Activated CD4-positive, alpha-beta memory T cell treated with anti-CD3 and anti-CD28 coated beads for 36 hours (primary cell): Measurements from ENCODE around the gene EHBP1. TPM values are rescaled to one million over a fixed set of nuclear protein-coding genes. Genes with fewer than 3 reads are reported as not detected.
A peak's percentile ranks its signal among the peaks of the same experiment; 100 is the strongest.
"Not testable (repeated sequence)": the region's sequence is repeated elsewhere in the genome, so short reads cannot be mapped to it uniquely, and the experiment has no call there.

Experiments
- CTCF ChIA-PET: fragments of 350-600 bp; sonication (Branson Sonifier 250); formaldehyde crosslinking; loops from one replicate; lab custom pipeline; 2021; ENCODE audit warnings: antibody characterized with exemption, inconsistent platforms; lab: Charles Lee
- POLR2A ChIA-PET: fragments of 350-600 bp; sonication (Branson Sonifier 250); formaldehyde crosslinking; loops from one replicate; lab custom pipeline; 2021; ENCODE audit warnings: antibody characterized with exemption; lab: Charles Lee
- DNase-seq: peaks from one replicate; pipeline ENCODE4 v3.0.0-alpha.2; 2020
- H3K27ac Mint-ChIP-seq: one replicate; pipeline ENCODE4 v1.8.0; 2021; ENCODE audit warnings: mixed read lengths
- H3K27me3 Mint-ChIP-seq: one replicate; pipeline ENCODE4 v1.8.0; 2021; ENCODE audit warnings: mixed read lengths
- H3K36me3 Mint-ChIP-seq: one replicate; pipeline ENCODE4 v1.8.0; 2021; ENCODE audit warnings: mixed read lengths
- H3K4me1 Mint-ChIP-seq: one replicate; pipeline ENCODE4 v1.8.0; 2021; ENCODE audit warnings: low read depth, mixed read lengths
- H3K4me3 Mint-ChIP-seq: one replicate; pipeline ENCODE4 v1.8.0; 2021; ENCODE audit warnings: mild to moderate bottlenecking, mixed read lengths
- H3K9me3 Mint-ChIP-seq: one replicate; pipeline ENCODE4 v1.8.0; 2021; ENCODE audit warnings: mixed read lengths
- intact Hi-C: fragments of 100-400 bp; cut with micrococcal nuclease; formaldehyde crosslinking; loops from one replicate; pipeline ENCODE4 v1.15.1; 2023
- total RNA-seq, 2 experiments: library from RNA; stranded (reverse); gene quantifications; one replicate each; pipeline ENCODE4 v1.2.3, GENCODE V29; 2021

Gene EHBP1
- total RNA-seq, 2 experiments from 2014 or later, result 23.5 to 23.6 TPM

DNA sequence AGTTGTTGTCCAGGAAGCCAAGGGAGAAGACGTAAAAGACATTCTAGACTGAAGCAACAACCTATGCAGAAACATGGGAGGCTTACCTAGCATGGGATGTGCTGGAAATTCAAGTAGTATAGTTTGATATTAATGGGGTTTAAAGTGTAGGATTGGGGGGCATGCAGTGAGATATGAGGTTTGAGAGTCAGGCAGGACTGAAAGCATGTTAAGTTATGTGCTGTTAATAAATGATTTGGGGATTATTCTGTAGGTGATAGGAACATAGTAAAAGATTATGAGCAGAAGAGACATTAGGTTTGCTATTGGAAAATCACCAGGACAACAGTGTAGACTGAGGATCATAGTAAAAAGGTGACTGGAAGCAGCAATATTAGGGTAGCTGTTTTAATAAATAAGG is 3.2 kb downstream of the EHBP1 start:
- H3K27ac Mint-ChIP-seq, result no peak overlapping the region
- intact Hi-C loops, result loop anchor here (5.0 to 10.0 kb wide), 7 partner anchors 201 to 1236 kb away; partner anchors contain the start of genes OTX1, TMEM17, UGP2 and USP34
- ChIA-PET POLR2A (no interaction called here), CTCF (no interaction called here)
- no peak for DNase-seq
- H3K27me3 Mint-ChIP-seq, result no peaks in the 10 kb centered on the region
- H3K4me1 Mint-ChIP-seq, result peaks cover 28% of the 10 kb centered on the region
- no peaks in the 10 kb centered on the region for H3K9me3 Mint-ChIP-seq
- H3K4me3 Mint-ChIP-seq, result no peak overlapping the region
- H3K36me3 Mint-ChIP-seq, result peaks cover 9% of the 10 kb centered on the region

DNA sequence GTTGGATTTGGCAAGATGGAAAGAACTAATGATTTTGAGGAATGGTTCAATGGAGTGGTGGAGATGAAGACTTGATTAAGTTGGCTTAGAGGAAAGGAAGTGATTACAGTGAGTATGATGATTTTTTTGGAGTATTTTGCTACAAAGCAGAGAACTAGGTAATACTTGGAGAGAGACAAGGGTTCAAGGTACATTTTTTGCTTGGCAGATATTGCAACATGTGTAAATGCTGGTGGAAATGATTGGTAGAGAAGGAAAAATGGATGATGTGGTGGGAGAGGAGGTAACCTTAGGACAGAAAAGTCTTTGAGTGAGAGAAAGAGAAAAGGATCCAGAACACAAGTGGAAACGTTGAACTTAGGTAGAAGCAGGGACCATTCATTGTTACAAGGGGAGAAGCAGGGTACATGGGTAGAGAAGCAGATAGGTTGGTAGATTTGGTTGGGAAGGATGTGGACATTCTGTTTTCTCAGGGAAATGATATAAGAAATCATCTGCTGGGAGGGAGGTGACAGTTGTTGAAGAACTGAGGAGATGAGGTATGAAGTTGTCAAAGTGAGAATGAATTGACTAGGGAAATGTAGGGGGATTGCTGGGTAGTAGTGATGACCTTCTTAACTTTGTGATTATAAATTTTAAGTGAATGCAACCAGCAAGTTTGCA is 6.5 kb downstream of the EHBP1 start:
- intact Hi-C loops, result no loop called here
- POLR2A ChIA-PET, result no interaction called here
- H3K27ac Mint-ChIP-seq, result no peak overlapping the region
- CTCF ChIA-PET, result no interaction called here
- no peak for DNase-seq
- peaks cover 14% of the 10 kb centered on the region for H3K4me1 Mint-ChIP-seq
- H3K4me3 Mint-ChIP-seq, result no peak overlapping the region
- H3K36me3 Mint-ChIP-seq, result peaks cover 10% of the 10 kb centered on the region
- H3K9me3 Mint-ChIP-seq, result no peaks in the 10 kb centered on the region
- H3K27me3 Mint-ChIP-seq, result no peaks in the 10 kb centered on the region

DNA sequence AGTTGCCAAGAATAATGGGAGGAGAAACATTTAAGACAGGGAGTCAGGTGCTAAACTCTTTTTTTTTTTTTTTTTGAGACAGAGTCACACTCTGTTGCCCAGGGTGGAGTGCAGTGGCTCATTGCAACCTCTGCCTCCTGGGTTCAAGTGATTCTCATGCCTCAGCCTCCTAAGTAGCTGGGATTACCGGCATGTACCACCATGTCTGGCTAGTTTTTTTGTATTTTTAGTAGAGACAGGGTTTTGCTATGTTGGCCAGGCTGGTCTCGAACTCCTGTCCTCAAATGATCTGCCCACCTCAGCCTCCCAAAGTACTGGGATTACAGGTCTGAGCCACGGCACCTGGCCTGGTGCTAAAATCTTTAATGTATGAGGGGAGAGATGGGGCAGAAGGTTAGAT is 7.7 kb downstream of the EHBP1 start:
- peaks cover 10% of the 10 kb centered on the region for H3K36me3 Mint-ChIP-seq
- H3K27ac Mint-ChIP-seq, CTCF ChIA-PET, H3K4me1 Mint-ChIP-seq, H3K9me3 Mint-ChIP-seq, DNase-seq, H3K4me3 Mint-ChIP-seq, H3K27me3 Mint-ChIP-seq, POLR2A ChIA-PET, intact Hi-C loops: not testable (repeated sequence)

DNA sequence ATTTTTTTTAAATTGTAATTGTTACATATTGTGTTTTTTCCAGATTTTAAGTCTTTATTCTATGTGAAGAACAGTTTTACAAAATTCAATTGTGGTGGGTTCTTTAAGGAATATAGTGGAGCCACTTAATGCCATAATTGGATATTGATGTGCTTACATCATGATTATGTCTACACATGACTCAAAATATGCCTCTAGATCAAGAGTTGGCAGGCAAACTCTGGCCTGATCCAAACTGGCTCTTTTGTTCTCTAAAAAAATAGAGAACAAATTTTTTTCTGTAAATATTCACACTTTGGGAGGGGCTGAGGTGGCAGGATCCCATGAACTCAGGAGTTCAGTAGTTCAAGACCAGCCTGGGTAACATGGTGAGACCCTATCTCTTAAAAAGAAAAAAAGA is 8.3 kb downstream of the EHBP1 start:
- CTCF ChIA-PET, result no interaction called here
- intact Hi-C loops, result no loop called here
- Mint-ChIP-seq H3K27me3 (no peaks in the 10 kb centered on the region), H3K36me3 (peaks cover 5% of the 10 kb centered on the region), H3K4me3 (no peak overlapping the region), H3K9me3 (no peaks in the 10 kb centered on the region), H3K4me1 (peaks cover 4% of the 10 kb centered on the region), H3K27ac (no peak overlapping the region)
- POLR2A ChIA-PET, result no interaction called here
- no peak for DNase-seq

DNA sequence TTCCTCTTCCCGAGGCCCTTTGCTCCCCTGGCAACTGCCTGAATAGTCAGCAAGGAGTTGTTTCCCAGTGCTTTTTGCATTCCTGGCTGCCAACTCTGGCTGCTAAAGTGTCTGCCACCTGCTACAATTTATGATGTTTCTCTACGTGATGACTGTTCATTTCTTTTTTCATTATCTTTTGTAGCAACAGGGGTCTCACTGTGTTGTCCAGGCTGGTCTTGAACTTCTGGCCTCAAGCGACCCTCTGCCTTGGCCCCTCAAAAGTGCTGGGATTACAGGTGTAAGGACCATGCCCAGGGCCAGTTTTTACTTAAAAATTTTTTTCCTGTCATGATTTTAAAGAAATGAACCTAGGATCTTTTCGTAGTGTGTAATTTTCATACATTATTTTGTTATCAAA is 11.3 kb downstream of the EHBP1 start:
- Mint-ChIP-seq H3K4me3 (no peak overlapping the region), H3K4me1 (peaks cover 12% of the 10 kb centered on the region), H3K27me3 (no peaks in the 10 kb centered on the region), H3K36me3 (peaks cover 6% of the 10 kb centered on the region), H3K27ac (no peak overlapping the region), H3K9me3 (no peaks in the 10 kb centered on the region)
- DNase-seq, result no peak
- intact Hi-C loops, result no loop called here
- ChIA-PET CTCF (no interaction called here), POLR2A (no interaction called here)

DNA sequence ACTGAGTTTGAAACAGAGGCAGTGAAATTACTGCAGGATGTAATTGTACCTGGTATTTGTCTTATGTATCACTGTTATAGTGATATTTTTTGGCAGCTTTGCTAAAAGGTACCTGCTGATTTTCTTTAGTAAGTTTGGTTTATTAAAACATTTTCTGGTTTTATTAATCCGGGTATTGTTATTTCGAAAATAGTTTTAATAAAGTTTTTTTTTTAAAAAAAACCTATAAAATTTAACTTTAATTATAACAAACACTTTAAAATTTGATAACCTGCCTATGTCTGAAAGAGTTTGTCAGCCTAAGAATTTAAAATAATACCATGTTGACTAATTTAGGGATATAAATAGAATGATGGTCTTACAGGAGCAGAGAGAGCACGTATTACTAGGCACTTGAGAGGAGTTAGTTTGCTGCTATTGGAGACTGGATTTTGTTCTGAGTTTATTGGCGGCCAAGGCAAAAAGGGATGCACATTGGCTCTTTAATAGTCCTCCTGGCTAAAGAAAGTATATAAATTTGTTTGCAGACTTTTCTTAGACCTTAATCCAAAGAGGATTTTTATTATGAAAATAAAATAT is 12.1 kb downstream of the EHBP1 start:
- Mint-ChIP-seq H3K9me3 (peaks cover 3% of the 10 kb centered on the region), H3K27ac (no peak overlapping the region), H3K4me1 (peaks cover 12% of the 10 kb centered on the region), H3K36me3 (peaks cover 8% of the 10 kb centered on the region), H3K27me3 (no peaks in the 10 kb centered on the region), H3K4me3 (no peak overlapping the region)
- ChIA-PET CTCF (no interaction called here), POLR2A (no interaction called here)
- intact Hi-C loops, result no loop called here
- DNase-seq, result no peak

DNA sequence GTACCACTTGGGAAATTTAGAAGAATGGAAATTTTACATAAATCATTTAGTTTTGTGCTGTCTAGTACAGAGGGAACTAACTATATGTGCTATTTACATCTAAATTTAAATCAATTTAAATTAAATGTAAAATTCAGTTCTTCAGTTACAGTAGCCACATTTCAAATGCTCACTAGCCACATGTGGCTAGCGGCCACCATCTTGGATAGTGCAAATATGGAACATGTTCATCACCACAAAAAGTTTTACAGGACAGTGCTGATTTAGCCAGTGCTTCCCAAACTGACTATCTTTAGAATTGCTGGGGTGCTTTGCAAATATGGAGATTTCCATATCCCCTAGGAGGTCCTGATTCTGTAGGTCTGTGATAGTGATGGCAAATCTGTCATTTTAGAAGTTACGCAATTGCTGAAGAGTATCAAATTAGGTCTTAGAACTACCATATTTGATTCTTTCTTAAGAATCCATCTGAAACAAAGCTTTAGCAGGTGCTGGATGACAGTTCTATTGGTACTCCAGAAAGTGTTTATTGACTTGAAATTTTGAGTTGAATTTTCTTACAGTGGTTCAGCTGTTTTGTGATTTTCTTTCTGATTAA is 12.8 kb downstream of the EHBP1 start:
- Mint-ChIP-seq H3K27ac (no peak overlapping the region), H3K9me3 (peaks cover 10% of the 10 kb centered on the region), H3K27me3 (no peaks in the 10 kb centered on the region), H3K36me3 (peaks cover 14% of the 10 kb centered on the region), H3K4me3 (no peak overlapping the region), H3K4me1 (peaks cover 12% of the 10 kb centered on the region)
- no peak for DNase-seq
- ChIA-PET CTCF (no interaction called here), POLR2A (no interaction called here)
- intact Hi-C loops, result no loop called here

DNA sequence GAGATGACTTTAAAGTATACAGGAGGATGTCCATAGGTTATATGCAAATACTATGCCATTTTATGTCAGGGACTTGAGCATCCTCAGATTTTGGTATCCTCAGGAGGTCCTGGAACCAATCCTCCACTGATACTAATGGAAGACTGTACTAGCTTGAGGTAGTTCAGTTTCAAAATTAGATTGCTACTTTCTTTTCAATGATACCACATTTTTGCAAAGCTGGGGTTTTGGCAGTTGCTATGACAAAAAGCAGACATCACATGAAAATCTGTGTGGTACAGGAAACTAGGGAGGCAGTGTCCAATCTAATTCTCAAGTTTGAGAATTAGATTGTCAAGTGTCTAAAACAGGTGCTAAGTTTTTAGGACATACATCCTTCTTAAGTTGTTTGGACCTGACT is 14.2 kb downstream of the EHBP1 start:
- H3K4me1 Mint-ChIP-seq, result peaks cover 12% of the 10 kb centered on the region
- no peaks in the 10 kb centered on the region for H3K27me3 Mint-ChIP-seq
- peaks cover 12% of the 10 kb centered on the region for H3K9me3 Mint-ChIP-seq
- ChIA-PET POLR2A (no interaction called here), CTCF (no interaction called here)
- H3K4me3 Mint-ChIP-seq, result no peak overlapping the region
- H3K36me3 Mint-ChIP-seq, result peaks cover 16% of the 10 kb centered on the region
- no peak for DNase-seq
- intact Hi-C loops, result no loop called here
- no peak overlapping the region for H3K27ac Mint-ChIP-seq

DNA sequence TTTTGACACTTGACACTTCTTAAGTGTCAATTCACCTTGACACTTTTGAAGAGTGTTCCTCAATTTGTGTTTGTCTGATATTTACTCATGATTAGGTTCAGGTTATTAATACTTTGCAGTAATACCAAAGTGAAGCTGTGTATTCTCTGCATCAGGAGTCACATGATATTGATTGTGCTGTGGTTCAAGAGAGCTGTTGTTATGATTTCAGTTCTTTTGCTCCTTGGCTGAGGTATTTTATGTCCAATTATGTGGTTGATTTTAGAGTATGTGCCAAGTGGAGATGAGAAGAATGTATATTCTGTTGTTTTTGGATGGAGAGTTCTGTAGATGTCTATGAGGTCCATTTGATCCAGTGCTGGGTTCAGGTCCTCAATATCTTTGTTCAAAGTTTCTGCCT is 17.2 kb downstream of the EHBP1 start:
- no peak overlapping the region for H3K4me3 Mint-ChIP-seq
- CTCF ChIA-PET, result no interaction called here

DNA sequence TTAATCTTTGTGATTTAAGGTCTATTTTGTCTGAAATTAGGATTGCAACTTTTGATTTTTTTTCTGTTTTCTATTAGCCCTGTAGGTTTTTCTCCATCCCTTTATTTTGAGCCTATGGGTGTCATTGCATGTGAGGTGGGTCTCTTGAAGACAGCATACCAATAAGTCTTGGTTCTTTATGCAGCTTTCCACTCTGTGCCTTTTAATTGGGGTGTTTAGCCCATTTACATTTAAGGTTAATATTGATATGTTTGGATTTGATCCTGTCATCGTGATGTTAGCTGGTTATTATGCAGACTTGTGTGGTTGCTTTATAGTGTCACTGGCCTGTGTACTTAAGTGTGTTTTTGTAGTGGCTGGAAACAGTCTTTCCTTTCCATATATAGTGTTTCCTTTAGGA is 17.7 kb downstream of the EHBP1 start:
- CTCF ChIA-PET, result interaction anchor here (1.1 kb wide), 1 partner anchor 18 kb away, joined by 3 read pairs; the partner anchor contains the start of gene EHBP1
- Mint-ChIP-seq H3K36me3 (peaks cover 14% of the 10 kb centered on the region), H3K9me3 (peaks cover 12% of the 10 kb centered on the region), H3K27ac (no peak overlapping the region), H3K4me1 (peaks cover 14% of the 10 kb centered on the region), H3K27me3 (no peaks in the 10 kb centered on the region), H3K4me3 (no peak overlapping the region)
- no peak for DNase-seq
- intact Hi-C loops, result no loop called here
- POLR2A ChIA-PET, result no interaction called here

More for the DNA sequence above, 17.2 kb downstream of the EHBP1 start:
- peaks cover 12% of the 10 kb centered on the region for H3K9me3 Mint-ChIP-seq
- no peak overlapping the region for H3K27ac Mint-ChIP-seq
- H3K27me3 Mint-ChIP-seq, result no peaks in the 10 kb centered on the region
- intact Hi-C loops, result no loop called here
- H3K36me3 Mint-ChIP-seq, result peaks cover 14% of the 10 kb centered on the region
- peaks cover 14% of the 10 kb centered on the region for H3K4me1 Mint-ChIP-seq
- POLR2A ChIA-PET, result no interaction called here
- no peak for DNase-seq

DNA sequence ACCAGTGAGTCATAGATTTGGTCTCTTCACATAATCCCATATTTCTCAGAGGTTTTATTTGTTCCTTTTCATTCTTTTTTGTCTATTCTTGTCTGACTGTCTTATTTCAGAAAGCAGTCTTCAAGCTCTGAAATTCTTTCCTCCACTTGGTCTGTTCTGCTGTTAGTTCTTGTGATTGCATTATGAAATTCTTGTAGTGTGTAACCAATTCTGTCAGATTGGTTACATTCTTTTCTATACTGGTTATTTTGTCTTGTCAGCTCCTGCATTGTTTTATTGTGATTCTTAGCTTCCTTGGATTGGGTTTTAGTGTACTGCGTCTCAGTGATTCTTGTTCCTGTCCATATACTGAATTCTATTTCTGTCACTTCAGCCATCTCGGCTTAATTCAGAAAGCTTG is 18.6 kb downstream of the EHBP1 start:
- Mint-ChIP-seq H3K4me1 (peaks cover 14% of the 10 kb centered on the region), H3K9me3 (peaks cover 12% of the 10 kb centered on the region), H3K27ac (no peak overlapping the region), H3K4me3 (no peak overlapping the region), H3K36me3 (peaks cover 14% of the 10 kb centered on the region), H3K27me3 (no peaks in the 10 kb centered on the region)
- intact Hi-C loops, result no loop called here
- ChIA-PET CTCF (interaction anchor here (1.1 kb wide), 1 partner anchor 19 kb away, joined by 3 read pairs; the partner anchor contains the start of gene EHBP1), POLR2A (no interaction called here)
- DNase-seq, result no peak

DNA sequence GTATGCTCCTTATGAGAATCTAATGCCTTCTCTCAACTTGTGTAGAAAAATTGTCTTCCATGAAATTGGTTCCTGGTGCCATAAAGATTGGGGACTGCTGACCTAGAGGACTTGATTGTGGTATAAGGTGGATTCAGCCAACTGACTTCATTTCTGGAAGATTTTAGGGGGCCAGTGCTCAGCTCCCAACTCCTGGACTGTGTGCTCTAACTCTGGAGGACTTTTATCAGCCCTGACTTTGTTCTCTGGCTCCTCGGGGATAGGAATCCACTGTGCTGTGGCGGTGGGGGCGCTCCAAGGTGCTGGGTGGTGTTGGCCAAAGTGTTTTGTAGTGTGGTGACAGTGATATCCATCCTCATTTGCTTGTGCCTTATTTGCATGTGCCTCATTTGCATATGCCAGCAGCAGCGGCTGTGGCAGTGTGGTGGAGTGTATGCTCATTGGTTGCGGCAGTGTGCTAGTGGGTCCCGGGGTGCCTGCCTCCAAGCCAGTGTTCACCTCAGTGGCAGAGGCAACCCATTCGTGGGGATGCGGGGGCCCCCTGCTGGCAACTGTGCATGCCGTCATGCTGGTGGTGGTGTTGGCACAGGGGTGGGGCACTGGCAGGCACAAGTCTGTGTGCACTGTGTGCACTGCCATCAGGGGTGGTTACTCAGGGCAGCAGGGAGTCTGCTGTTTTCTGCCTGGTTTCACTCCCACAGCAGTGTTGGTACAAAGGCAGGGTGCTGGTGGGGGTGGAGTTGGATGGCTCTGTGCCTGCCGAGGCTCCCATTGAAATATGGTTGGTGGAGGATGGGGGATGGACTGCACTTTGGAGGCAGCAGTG is 19.6 kb downstream of the EHBP1 start:
- peaks cover 12% of the 10 kb centered on the region for H3K9me3 Mint-ChIP-seq
- peaks cover 12% of the 10 kb centered on the region for H3K36me3 Mint-ChIP-seq
- peaks cover 9% of the 10 kb centered on the region for H3K4me1 Mint-ChIP-seq
- intact Hi-C loops, result loop anchor here (5.0 kb wide), 1 partner anchor 268 kb away; no protein-coding TSS in a partner anchor
- H3K4me3 Mint-ChIP-seq, result no peak overlapping the region
- H3K27ac Mint-ChIP-seq, result no peak overlapping the region
- POLR2A ChIA-PET, result no interaction called here
- DNase-seq, result peak; percentile 42
- CTCF ChIA-PET, result no interaction called here
- no peaks in the 10 kb centered on the region for H3K27me3 Mint-ChIP-seq
